Astrocyte (in vitro differentiated cells and primary cell): ENCODE measurements around the gene FASN. TPM values are rescaled to one million over a fixed set of nuclear protein-coding genes. Genes with fewer than 3 reads are reported as not detected.

Experiments used
- DNase-seq: peaks from one replicate; pipeline ENCODE4 v3.0.0-alpha.2; 2010; ENCODE audit warnings: low read depth
- FAIRE-seq: peaks from 2 replicates; lab custom pipeline; 2011; peaks lifted over from hg19 to GRCh38; lab: Jason Lieb, UNC
- H2AFZ ChIP-seq: 2 replicates; pipeline ENCODE4 v1.6.0; 2012; ENCODE audit warnings: low read depth, low read length, inconsistent platforms
- H3K27ac ChIP-seq: 2 replicates; pipeline ENCODE4 v1.5.1; 2011; ENCODE audit warnings: low read depth, low read length, inconsistent platforms
- H3K27me3 ChIP-seq: 2 replicates; pipeline ENCODE4 v1.6.0; 2011; ENCODE audit warnings: low read length, inconsistent platforms; ENCODE audit not compliant: insufficient read depth
- H3K36me3 ChIP-seq: 2 replicates; pipeline ENCODE4 v1.5.1; 2011; ENCODE audit warnings: low read length, inconsistent platforms; ENCODE audit not compliant: insufficient read depth
- H3K4me1 ChIP-seq: 2 replicates; pipeline ENCODE4 v1.5.1; 2011; ENCODE audit warnings: low read length, inconsistent platforms; ENCODE audit not compliant: insufficient read depth
- H3K4me2 ChIP-seq: 2 replicates; pipeline ENCODE4 v1.6.0; 2012; ENCODE audit warnings: low read length, inconsistent platforms
- H3K4me3 ChIP-seq: 2 replicates; pipeline ENCODE4 v1.5.1; 2011; ENCODE audit warnings: low read depth, mild to moderate bottlenecking, low read length, inconsistent platforms; ENCODE audit not compliant: insufficient read depth
- H3K79me2 ChIP-seq: 2 replicates; pipeline ENCODE4 v1.6.0; 2012; ENCODE audit warnings: mild to moderate bottlenecking, low read length, inconsistent platforms; ENCODE audit not compliant: insufficient read depth
- H3K9ac ChIP-seq: 2 replicates; pipeline ENCODE4 v1.6.0; 2012; ENCODE audit warnings: mild to moderate bottlenecking, low read length, inconsistent platforms
- H3K9me3 ChIP-seq: 2 replicates; pipeline ENCODE4 v1.5.1; 2012; ENCODE audit warnings: low read depth, mild to moderate bottlenecking, low read length, inconsistent platforms; ENCODE audit not compliant: insufficient read depth
- H4K20me1 ChIP-seq: 2 replicates; pipeline ENCODE4 v1.6.0; 2012; ENCODE audit warnings: low read length, inconsistent platforms; ENCODE audit not compliant: insufficient read depth
- H3K27ac Mint-ChIP-seq: one replicate; pipeline ENCODE4 v1.8.0; 2021; ENCODE audit warnings: mild to moderate bottlenecking, mixed read lengths; ENCODE audit not compliant: unreplicated experiment
- H3K27me3 Mint-ChIP-seq: one replicate; pipeline ENCODE4 v1.8.0; 2021; ENCODE audit warnings: low read depth, mixed read lengths; ENCODE audit not compliant: unreplicated experiment
- H3K36me3 Mint-ChIP-seq: one replicate; pipeline ENCODE4 v1.8.0; 2021; ENCODE audit warnings: low read depth, mixed read lengths; ENCODE audit not compliant: unreplicated experiment
- H3K4me1 Mint-ChIP-seq: one replicate; pipeline ENCODE4 v1.8.0; 2021; ENCODE audit warnings: low read depth, mixed read lengths; ENCODE audit not compliant: unreplicated experiment
- H3K4me3 Mint-ChIP-seq: one replicate; pipeline ENCODE4 v1.8.0; 2021; ENCODE audit warnings: mild to moderate bottlenecking, moderate library complexity, mixed read lengths; ENCODE audit not compliant: unreplicated experiment
- H3K9me3 Mint-ChIP-seq: one replicate; pipeline ENCODE4 v1.8.0; 2021; ENCODE audit warnings: mild to moderate bottlenecking, mixed read lengths; ENCODE audit not compliant: unreplicated experiment
- EZH2 ChIP-seq: IDR thresholded peaks from 2 replicates; pipeline ENCODE4 v1.6.1; 2012; ENCODE audit warnings: mild to moderate bottlenecking, low read length, inconsistent platforms; ENCODE audit not compliant: insufficient read depth
- total RNA-seq: library from RNA; stranded (reverse); gene quantifications from 2 replicates; pipeline ENCODE4 v1.2.1, GENCODE V29; 2021
- TF ChIP-seq, protein P1 (sequence below): IDR thresholded peaks from 2 replicates; pipeline ENCODE4 v1.5.1; 2011; ENCODE audit warnings: low read depth, mild to moderate bottlenecking, inconsistent platforms, low read length, moderate library complexity; ENCODE audit not compliant: insufficient read depth

FASN gene
- total RNA-seq, 1 donor from 2014 or later, result 203 TPM

GRCh38 chr17:82085931-82086764 lies 11.9 kb downstream of the FASN start:
- no peaks in the 10 kb centered on the region for H3K27me3 Mint-ChIP-seq
- H3K4me3 Mint-ChIP-seq, result no peak overlapping the region
- Histone ChIP-seq H2AFZ (no peak overlapping the region), H3K4me2 (no peak overlapping the region), H3K4me3 (no peak overlapping the region), H3K9me3 (no peaks in the 10 kb centered on the region), H3K27me3 (no peaks in the 10 kb centered on the region), H3K36me3 (peaks cover 12% of the 10 kb centered on the region), H3K27ac (no peak overlapping the region), H4K20me1 (peaks cover 79% of the 10 kb centered on the region), H3K4me1 (no peaks in the 10 kb centered on the region), H3K79me2 (peaks cover 6% of the 10 kb centered on the region), H3K9ac (no peak overlapping the region)
- H3K36me3 Mint-ChIP-seq, result no peaks in the 10 kb centered on the region
- DNase-seq (no peak), FAIRE-seq (no peak)
- TF ChIP-seq EZH2, result no peak
- TF ChIP-seq, protein P1, sequence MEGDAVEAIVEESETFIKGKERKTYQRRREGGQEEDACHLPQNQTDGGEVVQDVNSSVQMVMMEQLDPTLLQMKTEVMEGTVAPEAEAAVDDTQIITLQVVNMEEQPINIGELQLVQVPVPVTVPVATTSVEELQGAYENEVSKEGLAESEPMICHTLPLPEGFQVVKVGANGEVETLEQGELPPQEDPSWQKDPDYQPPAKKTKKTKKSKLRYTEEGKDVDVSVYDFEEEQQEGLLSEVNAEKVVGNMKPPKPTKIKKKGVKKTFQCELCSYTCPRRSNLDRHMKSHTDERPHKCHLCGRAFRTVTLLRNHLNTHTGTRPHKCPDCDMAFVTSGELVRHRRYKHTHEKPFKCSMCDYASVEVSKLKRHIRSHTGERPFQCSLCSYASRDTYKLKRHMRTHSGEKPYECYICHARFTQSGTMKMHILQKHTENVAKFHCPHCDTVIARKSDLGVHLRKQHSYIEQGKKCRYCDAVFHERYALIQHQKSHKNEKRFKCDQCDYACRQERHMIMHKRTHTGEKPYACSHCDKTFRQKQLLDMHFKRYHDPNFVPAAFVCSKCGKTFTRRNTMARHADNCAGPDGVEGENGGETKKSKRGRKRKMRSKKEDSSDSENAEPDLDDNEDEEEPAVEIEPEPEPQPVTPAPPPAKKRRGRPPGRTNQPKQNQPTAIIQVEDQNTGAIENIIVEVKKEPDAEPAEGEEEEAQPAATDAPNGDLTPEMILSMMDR, result no peak
- H3K4me1 Mint-ChIP-seq, result no peaks in the 10 kb centered on the region
- no peak overlapping the region for H3K27ac Mint-ChIP-seq
- no peaks in the 10 kb centered on the region for H3K9me3 Mint-ChIP-seq

- H4K20me1 ChIP-seq, result peaks cover 79% of the 10 kb centered on the region
- no peak for FAIRE-seq
- no peaks in the 10 kb centered on the region for H3K9me3 ChIP-seq
- H3K4me3 ChIP-seq, result no peak overlapping the region
- H3K9ac ChIP-seq, result no peak overlapping the region
- no peak overlapping the region for H3K27ac ChIP-seq
- Mint-ChIP-seq H3K9me3 (no peaks in the 10 kb centered on the region), H3K27me3 (no peaks in the 10 kb centered on the region), H3K27ac (no peak overlapping the region), H3K36me3 (no peaks in the 10 kb centered on the region), H3K4me3 (no peak overlapping the region), H3K4me1 (no peaks in the 10 kb centered on the region)
- no peaks in the 10 kb centered on the region for H3K4me1 ChIP-seq
- H3K79me2 ChIP-seq, result peaks cover 6% of the 10 kb centered on the region
- no peaks in the 10 kb centered on the region for H3K27me3 ChIP-seq
- TF ChIP-seq, protein P1, result no peak
- TF ChIP-seq EZH2, result no peak
- no peak overlapping the region for H3K4me2 ChIP-seq
- DNase-seq, result no peak
- H3K36me3 ChIP-seq, result peaks cover 8% of the 10 kb centered on the region
- no peak overlapping the region for H2AFZ ChIP-seq
These were observed 12.8 kb downstream of the FASN start for GRCh38 chr17:82085031-82085861.
